ENCODE measurements around the gene CDHR5.

Gene CDHR5

GRCh38 chr11:611001-611996 lies 13.5 kb downstream of the CDHR5 start:
- no peak for DNase-seq (ENCODE audit: low read depth in 3 of 3, low spot score in 1 of 3)

- no peak for DNase-seq (ENCODE audit: low read depth in 3 of 3, low spot score in 1 of 3)
These were observed 14.5 kb downstream of the CDHR5 start for GRCh38 chr11:610146-610801.

- no peak for DNase-seq (ENCODE audit: low read depth in 3 of 3, low spot score in 1 of 3)
These were observed 15.4 kb downstream of the CDHR5 start for GRCh38 chr11:609341-609811.

GRCh38 chr11:608791-609251 lies 15.9 kb downstream of the CDHR5 start:
- DNase-seq (ENCODE audit: low read depth in 3 of 3, low spot score in 1 of 3): no peak

- no peak for DNase-seq (ENCODE audit: low read depth in 3 of 3, low spot score in 1 of 3)
These were observed 16.6 kb downstream of the CDHR5 start for GRCh38 chr11:607971-608659.

- no peak for DNase-seq (ENCODE audit: low read depth in 3 of 3, low spot score in 1 of 3)
These were observed 17.6 kb downstream of the CDHR5 start for GRCh38 chr11:607020-607780.

GRCh38 chr11:606245-606644 lies 18.5 kb downstream of the CDHR5 start:
- no peak for DNase-seq (ENCODE audit: low read depth in 3 of 3, low spot score in 1 of 3)

- DNase-seq (ENCODE audit: low read depth in 3 of 3, low spot score in 1 of 3): no peak
These were observed 19.2 kb downstream of the CDHR5 start for GRCh38 chr11:605286-606129.

- DNase-seq (ENCODE audit: low read depth in 3 of 3, low spot score in 1 of 3): no peak
These were observed 21.6 kb downstream of the CDHR5 start for GRCh38 chr11:603154-603553.

GRCh38 chr11:601573-602245 lies 23.0 kb downstream of the CDHR5 start:
- DNase-seq (ENCODE audit: low read depth in 3 of 3, low spot score in 1 of 3): no peak

GRCh38 chr11:598005-598680 lies 26.6 kb downstream of the CDHR5 start:
- no peak for DNase-seq (ENCODE audit: low read depth in 3 of 3, low spot score in 1 of 3)

- no peak for DNase-seq (ENCODE audit: low read depth in 3 of 3, low spot score in 1 of 3)
These were observed 27.5 kb downstream of the CDHR5 start for GRCh38 chr11:597166-597725.

- no peak for DNase-seq (ENCODE audit: low read depth in 3 of 3, low spot score in 1 of 3)
These were observed 28.4 kb downstream of the CDHR5 start for GRCh38 chr11:596374-596773.

- no peak for DNase-seq (ENCODE audit: low read depth in 3 of 3, low spot score in 1 of 3)
These were observed 29.4 kb downstream of the CDHR5 start for GRCh38 chr11:595400-595799.

- DNase-seq (ENCODE audit: low read depth in 3 of 3, low spot score in 1 of 3): no peak
These were observed 31.4 kb downstream of the CDHR5 start for GRCh38 chr11:593347-593746.

- DNase-seq (ENCODE audit: low read depth in 3 of 3, low spot score in 1 of 3): no peak
These were observed 31.8 kb downstream of the CDHR5 start for GRCh38 chr11:592918-593317.

GRCh38 chr11:592501-592900 lies 32.3 kb downstream of the CDHR5 start:
- DNase-seq (ENCODE audit: low read depth in 3 of 3, low spot score in 1 of 3): no peak

- DNase-seq (ENCODE audit: low read depth in 3 of 3, low spot score in 1 of 3): no peak
These were observed 33.8 kb downstream of the CDHR5 start for GRCh38 chr11:590997-591396.
